ENCODE data around the gene AFF2.

GRCh38 chrX:148613636-148614035, 113.2 kb downstream of the AFF2 start:
- TF ChIP-seq CTCF (IDR thresholded peaks at IDR 0.05; ENCODE audit: low read length) = no peak
- TF ChIP-seq EZH2 (optimal IDR thresholded peaks at IDR 0.05; ENCODE audit: low read depth, low read length) = no peak
- TF ChIP-seq EZH2phosphoT487 (IDR thresholded peaks at IDR 0.05; ENCODE audit: low read length) = no peak
